HCT116 (cell line): ENCODE measurements around the gene CDKL5. TPM values are rescaled to one million over a fixed set of nuclear protein-coding genes. Genes with fewer than 3 reads are reported as not detected.

Source experiments
- ATAC-seq: fragments of 200-7000 bp; cut with Tn5 transposase; 2 replicates; pipeline ENCODE4 v1.9.1; 2020; ENCODE audit warnings: mild to moderate bottlenecking, moderate library complexity
- BruUV-seq: library from RNA; stranded (reverse); fragments of 400-500 nt; replicated peaks from 2 replicates; lab custom pipeline; 2021; lab: Mats Ljungman, UMichigan
- CTCF ChIA-PET: fragments of 300-600 bp; sonication (Branson Sonifier 250); formaldehyde crosslinking; loops from one replicate; lab custom pipeline; 2021; ENCODE audit warnings: antibody characterized with exemption; lab: Charles Lee
- POLR2A ChIA-PET: fragments of 300-600, 350-600 bp; sonication (Branson Sonifier 250); formaldehyde crosslinking; loops from one replicate; lab custom pipeline; 2021; ENCODE audit warnings: antibody characterized with exemption; lab: Charles Lee
- RAD21 ChIA-PET, 2 experiments: fragments of 300-600 bp; sonication (Branson Sonifier 250); formaldehyde crosslinking; loops; one replicate each; lab custom pipeline; 2023; ENCODE audit warnings: low total read pairs in 2 of 2; ENCODE audit not compliant: uncharacterized antibody in 2 of 2, unreplicated experiment in 2 of 2, low non-redundant PET in 1 of 2; lab: Charles Lee
- DNase-seq: peaks from one replicate; pipeline ENCODE4 v3.0.0-alpha.2; 2010; ENCODE audit warnings: low read depth, low spot score
- H2AFZ ChIP-seq: fragments of 200-600 bp; shearing (Covaris generic), sonication (generic); 2 replicates; pipeline ENCODE4 v1.6.1; 2017; ENCODE audit warnings: low read depth, mixed run types, mixed read lengths, antibody characterized with exemption, low read length; ENCODE audit not compliant: poor library complexity, severe bottlenecking
- H3K27ac ChIP-seq: 2 replicates; pipeline ENCODE4 v1.5.1; 2012; ENCODE audit warnings: low read depth, low read length
- H3K27me3 ChIP-seq: fragments of 200-600 bp; sonication (generic); 2 replicates; pipeline ENCODE4 v1.6.1; 2016; ENCODE audit warnings: mixed run types, low read length, mixed read lengths; ENCODE audit not compliant: insufficient read depth
- H3K36me3 ChIP-seq, 2 experiments: fragments of 200-500 bp in 1 of 2; fragments of 200-600 bp in 1 of 2; sonication (Bioruptor generic) in 1 of 2; sonication (generic) in 1 of 2; 2 replicates each; pipeline versions ENCODE4 v1.5.1 to v1.6.1; 2014 to 2016; ENCODE audit warnings: low read length in 2 of 2, inconsistent platforms in 1 of 2, mixed read lengths in 1 of 2, mixed run types in 1 of 2; ENCODE audit not compliant: insufficient read depth in 2 of 2, control insufficient read depth in 1 of 2
- H3K4me1 ChIP-seq, 2 experiments: fragments of 200-600 bp in 1 of 2; sonication (generic) in 1 of 2; 2 replicates each; pipeline versions ENCODE4 v1.5.1 to v1.6.1; 2012 to 2017; ENCODE audit warnings: low read length in 2 of 2, inconsistent platforms in 1 of 2, mild to moderate bottlenecking in 1 of 2, mixed read lengths in 1 of 2, mixed run types in 1 of 2, moderate library complexity in 1 of 2; ENCODE audit not compliant: insufficient read depth in 2 of 2, control insufficient read depth in 1 of 2
- H3K4me2 ChIP-seq: fragments of 200-600 bp; sonication (generic); 2 replicates; pipeline ENCODE4 v1.6.1; 2017; ENCODE audit warnings: mixed run types, low read length, mixed read lengths
- H3K4me3 ChIP-seq, 2 experiments: fragments of 200-600 bp in 1 of 2; sonication (generic) in 1 of 2; replicated peaks in 1 of 2; 2 replicates each; pipeline ENCODE4 v1.5.1; 2011 to 2016; ENCODE audit warnings: low read length in 2 of 2, control low read depth in 1 of 2, low read depth in 1 of 2, mild to moderate bottlenecking in 1 of 2, mixed read lengths in 1 of 2, mixed run types in 1 of 2
- H3K79me2 ChIP-seq: fragments of 200-600 bp; sonication (generic); 2 replicates; pipeline ENCODE4 v1.6.1; 2017; ENCODE audit warnings: mild to moderate bottlenecking, mixed run types, low read length, moderate library complexity, mixed read lengths; ENCODE audit not compliant: insufficient read depth
- H3K9ac ChIP-seq: fragments of 200-600 bp; sonication (generic); 2 replicates; pipeline ENCODE4 v1.6.1; 2016; ENCODE audit warnings: low read length, mixed read lengths
- H3K9me2 ChIP-seq: fragments of 200-600 bp; sonication (generic), shearing (Covaris generic); 2 replicates; pipeline ENCODE4 v1.6.1; 2017; ENCODE audit warnings: mixed run types, mild to moderate bottlenecking, moderate library complexity; ENCODE audit not compliant: insufficient read depth
- H3K9me3 ChIP-seq, 2 experiments: fragments of 200-500 bp in 1 of 2; fragments of 200-600 bp in 1 of 2; sonication (Bioruptor generic) in 1 of 2; sonication (generic) in 1 of 2; 2 replicates each; pipeline ENCODE4 v1.6.1; 2014 to 2017; ENCODE audit warnings: low read length in 2 of 2, mixed read lengths in 2 of 2, inconsistent platforms in 1 of 2, low read depth in 1 of 2, mild to moderate bottlenecking in 1 of 2, mixed run types in 1 of 2, moderate library complexity in 1 of 2; ENCODE audit not compliant: control insufficient read depth in 1 of 2, insufficient read depth in 1 of 2
- H4K20me1 ChIP-seq: fragments of 200-600 bp; sonication (generic), shearing (Covaris generic); 2 replicates; pipeline ENCODE4 v1.6.1; 2017; ENCODE audit warnings: mixed run types, mild to moderate bottlenecking, moderate library complexity; ENCODE audit not compliant: insufficient read depth
- CEBPB ChIP-seq: IDR thresholded peaks from 2 replicates; pipeline ENCODE4 v1.6.1; 2012; ENCODE audit warnings: low read depth
- EGR1 ChIP-seq: IDR thresholded peaks from 2 replicates; pipeline ENCODE4 v1.6.1; 2012; ENCODE audit warnings: low read depth
- ELF1 ChIP-seq: IDR thresholded peaks from 2 replicates; pipeline ENCODE4 v1.6.1; 2012; ENCODE audit warnings: low read depth, borderline replicate concordance
- EZH2phosphoT487 ChIP-seq: fragments of 200-600 bp; IDR thresholded peaks from 2 replicates; pipeline ENCODE4 v1.6.1; 2018; ENCODE audit warnings: antibody characterized with exemption, borderline replicate concordance
- POLR2A ChIP-seq: IDR thresholded peaks from 2 replicates; pipeline ENCODE4 v1.7.0; 2011; ENCODE audit warnings: borderline replicate concordance; ENCODE audit not compliant: insufficient read depth, insufficient read length; ENCODE audit errors: extremely low read depth
- SIN3A ChIP-seq: IDR thresholded peaks from 2 replicates; pipeline ENCODE4 v1.6.1; 2012; ENCODE audit warnings: low read depth
- SRF ChIP-seq: IDR thresholded peaks from 2 replicates; pipeline ENCODE4 v1.6.1; 2012; ENCODE audit warnings: low read depth
- intact Hi-C: fragments of 100-400 bp; cut with micrococcal nuclease; formaldehyde crosslinking; loops from 2 replicates; pipeline ENCODE4 v1.10.0; 2022
- total RNA-seq: library from RNA; stranded (reverse); gene quantifications from one replicate; pipeline ENCODE4 v1.2.1, GENCODE V29; 2021; ENCODE audit not compliant: unreplicated experiment
- TF ChIP-seq, protein P1 (sequence below): IDR thresholded peaks from 2 replicates; pipeline ENCODE4 v1.6.1; 2012
- TF ChIP-seq, protein P2 (sequence below), 3 experiments: fragments of 200-600 bp in 1 of 3; sonication (generic) in 1 of 3; IDR thresholded peaks in 2 of 3; conservative IDR thresholded peaks in 1 of 3; 2 replicates each; pipeline ENCODE4 v1.5.1; 2012 to 2017; ENCODE audit warnings: low read depth in 2 of 3, low read length in 2 of 3, antibody characterized with exemption in 1 of 3, borderline replicate concordance in 1 of 3, control low read depth in 1 of 3, mild to moderate bottlenecking in 1 of 3, mixed read lengths in 1 of 3, mixed run types in 1 of 3, moderate library complexity in 1 of 3; ENCODE audit not compliant: insufficient read depth in 1 of 3

The CDKL5 gene
- total RNA-seq, 1 experiment from 2014 or later: 2.5 TPM

DNA sequence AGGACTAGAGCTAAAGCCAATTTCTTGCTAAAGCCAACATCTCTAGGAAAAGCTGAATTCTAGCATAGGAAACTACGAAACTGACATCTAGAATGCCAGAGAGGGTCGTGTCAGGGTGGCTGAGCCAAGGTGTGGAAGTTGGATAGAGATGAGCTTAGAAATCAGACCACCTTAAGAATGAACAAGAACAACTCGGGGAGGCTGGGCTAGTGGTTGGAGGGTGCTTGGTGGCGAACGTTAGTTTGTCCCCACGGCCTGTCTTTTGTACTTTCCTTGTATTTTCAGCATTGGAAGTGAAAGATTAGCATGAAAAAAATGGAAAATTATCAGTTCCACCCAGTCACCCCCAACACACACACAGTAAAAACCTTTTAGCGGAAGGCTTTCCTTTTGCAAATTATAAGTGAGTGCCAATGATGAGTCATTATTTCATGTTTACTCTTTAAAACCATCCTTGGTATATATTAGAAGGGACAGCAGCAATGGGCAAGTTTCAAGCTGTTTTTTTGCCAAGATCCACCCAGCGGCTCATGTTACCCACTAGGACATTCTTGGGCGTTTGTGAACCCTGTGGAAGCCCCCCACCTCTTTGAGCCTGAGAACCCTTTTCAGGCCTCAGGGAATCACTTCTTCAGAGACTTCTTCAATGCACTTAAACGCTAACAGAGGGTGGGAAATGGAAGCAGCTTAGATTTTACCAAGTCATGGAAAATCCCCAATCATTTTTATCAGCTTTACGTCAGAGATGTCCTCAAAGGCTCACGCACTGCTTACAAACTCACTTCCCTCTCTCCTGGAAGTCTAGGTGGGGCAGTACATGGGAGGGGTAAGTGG is 277.2 kb downstream of the CDKL5 start:
- RAD21 ChIA-PET: no interaction called here
- Histone ChIP-seq H3K9me3 (no peaks in the 10 kb centered on the region), H3K27ac (no peak overlapping the region), H4K20me1 (no peaks in the 10 kb centered on the region), H3K4me3 (no peak overlapping the region), H3K36me3 (no peaks in the 10 kb centered on the region), H3K9ac (no peak overlapping the region), H3K79me2 (no peaks in the 10 kb centered on the region), H3K4me1 (0 out of 4 replicates have a peak, but pooled peaks cover 0 to 2% of the 10 kb centered on the region in 2 experiments), H3K27me3 (no peaks in the 10 kb centered on the region), H3K4me2 (no peak overlapping the region), H2AFZ (no peak overlapping the region), H3K9me2 (no peaks in the 10 kb centered on the region)
- POLR2A ChIA-PET: interaction anchor here (0.8 kb wide), 1 partner anchor 12 kb away, joined by 4 read pairs; no protein-coding TSS in a partner anchor
- intact Hi-C loops: no loop called here
- CTCF ChIA-PET: no interaction called here
- ATAC-seq (no peak), DNase-seq (no peak)
- no TSS peak for BruUV-seq
- no peak for TF ChIP-seq SRF
- TF ChIP-seq POLR2A: no peak
- no peak for TF ChIP-seq CEBPB
- TF ChIP-seq, protein P1, sequence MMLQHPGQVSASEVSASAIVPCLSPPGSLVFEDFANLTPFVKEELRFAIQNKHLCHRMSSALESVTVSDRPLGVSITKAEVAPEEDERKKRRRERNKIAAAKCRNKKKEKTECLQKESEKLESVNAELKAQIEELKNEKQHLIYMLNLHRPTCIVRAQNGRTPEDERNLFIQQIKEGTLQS: no peak
- TF ChIP-seq EZH2phosphoT487: no peak
- no peak for TF ChIP-seq ELF1
- TF ChIP-seq SIN3A: no peak
- no peak for TF ChIP-seq EGR1
- TF ChIP-seq, protein P2, sequence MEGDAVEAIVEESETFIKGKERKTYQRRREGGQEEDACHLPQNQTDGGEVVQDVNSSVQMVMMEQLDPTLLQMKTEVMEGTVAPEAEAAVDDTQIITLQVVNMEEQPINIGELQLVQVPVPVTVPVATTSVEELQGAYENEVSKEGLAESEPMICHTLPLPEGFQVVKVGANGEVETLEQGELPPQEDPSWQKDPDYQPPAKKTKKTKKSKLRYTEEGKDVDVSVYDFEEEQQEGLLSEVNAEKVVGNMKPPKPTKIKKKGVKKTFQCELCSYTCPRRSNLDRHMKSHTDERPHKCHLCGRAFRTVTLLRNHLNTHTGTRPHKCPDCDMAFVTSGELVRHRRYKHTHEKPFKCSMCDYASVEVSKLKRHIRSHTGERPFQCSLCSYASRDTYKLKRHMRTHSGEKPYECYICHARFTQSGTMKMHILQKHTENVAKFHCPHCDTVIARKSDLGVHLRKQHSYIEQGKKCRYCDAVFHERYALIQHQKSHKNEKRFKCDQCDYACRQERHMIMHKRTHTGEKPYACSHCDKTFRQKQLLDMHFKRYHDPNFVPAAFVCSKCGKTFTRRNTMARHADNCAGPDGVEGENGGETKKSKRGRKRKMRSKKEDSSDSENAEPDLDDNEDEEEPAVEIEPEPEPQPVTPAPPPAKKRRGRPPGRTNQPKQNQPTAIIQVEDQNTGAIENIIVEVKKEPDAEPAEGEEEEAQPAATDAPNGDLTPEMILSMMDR (IDR thresholded peaks at IDR 0.05 in 2 of 3, conservative IDR thresholded peaks at IDR 0.05 in 1 of 3; ENCODE audit: borderline replicate concordance in 1 of 3, insufficient read depth in 1 of 3, low read depth in 2 of 3, low read length in 2 of 3): no peak

Other genes starting within 250 kb of the CDKL5 start
- gene BEND2, start 204.7 kb upstream of the CDKL5 start, total RNA-seq: not detected
- gene SCML2, start 70.9 kb upstream of the CDKL5 start, total RNA-seq: 5.2 TPM
- gene RS1, start 246.5 kb downstream of the CDKL5 start, total RNA-seq: not detected